Lung (tissue), 12 donors: ENCODE data around the gene NUFIP1. TPM values are rescaled to one million over a fixed set of nuclear protein-coding genes. Genes with fewer than 3 reads are reported as not detected.

Experiments
- ATAC-seq: fragments of 200-7000 bp; cut with Tn5 transposase; one replicate; pipeline ENCODE4 v1.9.1; 2020; ENCODE audit warnings: moderate number of reproducible peaks; ENCODE audit not compliant: insufficient read depth, low FRiP score
- DNase-seq, 3 donors: peaks; one replicate each; pipeline ENCODE4 v3.0.0-alpha.2; 2013 to 2017
- H3K27ac ChIP-seq, 2 donors: one replicate each; pipeline ENCODE4 v1.5.1; 2013; ENCODE audit warnings: mild to moderate bottlenecking in 2 of 2, moderate library complexity in 2 of 2, control low read depth in 1 of 2, inconsistent platforms in 1 of 2, low read depth in 1 of 2, low read length in 1 of 2
- H3K27me3 ChIP-seq, 3 donors: one replicate each; pipeline ENCODE4 v1.5.1; 2013; ENCODE audit warnings: low read length in 2 of 3; ENCODE audit not compliant: control insufficient read depth in 3 of 3, insufficient read depth in 3 of 3
- H3K36me3 ChIP-seq, 4 donors: one replicate each; pipeline ENCODE4 v1.5.1; 2013; ENCODE audit warnings: low read length in 4 of 4, mild to moderate bottlenecking in 1 of 4, moderate library complexity in 1 of 4; ENCODE audit not compliant: control insufficient read depth in 4 of 4, insufficient read depth in 4 of 4
- H3K4me1 ChIP-seq, 5 donors: one replicate each; pipeline ENCODE4 v1.5.1; 2013; ENCODE audit warnings: low read length in 5 of 5, mild to moderate bottlenecking in 2 of 5, moderate library complexity in 1 of 5; ENCODE audit not compliant: control insufficient read depth in 5 of 5, insufficient read depth in 5 of 5
- H3K4me3 ChIP-seq: one replicate; pipeline ENCODE4 v1.5.1; 2013; ENCODE audit warnings: mild to moderate bottlenecking, control low read depth, moderate library complexity
- H3K9ac ChIP-seq, 2 donors: one replicate each; pipeline ENCODE4 v1.5.1; 2013; ENCODE audit warnings: low read length in 2 of 2, control low read depth in 1 of 2; ENCODE audit not compliant: insufficient read depth in 1 of 2
- H3K9me3 ChIP-seq, 4 donors: one replicate each; pipeline ENCODE4 v1.5.1; 2013; ENCODE audit warnings: low read length in 3 of 4, mild to moderate bottlenecking in 1 of 4, moderate library complexity in 1 of 4; ENCODE audit not compliant: control insufficient read depth in 4 of 4, insufficient read depth in 3 of 4
- CTCF ChIP-seq: IDR thresholded peaks from 2 replicates; pipeline ENCODE4 v1.5.1; 2012; ENCODE audit warnings: mild to moderate bottlenecking; ENCODE audit errors: control extremely low read depth, extremely low read depth
- WGBS, 2 donors: extraction: QIAGEN DNeasy Blood & Tissue Kit; methylation state at CpG; one replicate each; pipeline ENCODE4 v1.1.7; 2013; 5-methylcytosine and 5-hydroxymethylcytosine counted together
- polyA plus RNA-seq, 2 donors: library from polyadenylated mRNA; stranded (reverse); fragments of 200-250 nt; gene quantifications; one replicate each; pipeline ENCODE4 v1.2.1, GENCODE V29; 2013
- total RNA-seq, 2 donors: library from RNA; depleted of rRNA in 1 of 2; stranded (reverse); fragments of >200 nt in 1 of 2; gene quantifications; one replicate each; pipeline ENCODE4 v1.2.1, GENCODE V29; 2014 to 2021
- donor health status: control.
- donor health status: control.
- donor health status: Bipolar disorder and iron deficiency.
- donor health status: healthy.
- donor health status: DM: yes; HTN: yes; CAD: no.

The NUFIP1 gene
- total and polyA plus RNA-seq, 4 donors, result 2.9 to 5.0 (median 3.5) TPM

DNA sequence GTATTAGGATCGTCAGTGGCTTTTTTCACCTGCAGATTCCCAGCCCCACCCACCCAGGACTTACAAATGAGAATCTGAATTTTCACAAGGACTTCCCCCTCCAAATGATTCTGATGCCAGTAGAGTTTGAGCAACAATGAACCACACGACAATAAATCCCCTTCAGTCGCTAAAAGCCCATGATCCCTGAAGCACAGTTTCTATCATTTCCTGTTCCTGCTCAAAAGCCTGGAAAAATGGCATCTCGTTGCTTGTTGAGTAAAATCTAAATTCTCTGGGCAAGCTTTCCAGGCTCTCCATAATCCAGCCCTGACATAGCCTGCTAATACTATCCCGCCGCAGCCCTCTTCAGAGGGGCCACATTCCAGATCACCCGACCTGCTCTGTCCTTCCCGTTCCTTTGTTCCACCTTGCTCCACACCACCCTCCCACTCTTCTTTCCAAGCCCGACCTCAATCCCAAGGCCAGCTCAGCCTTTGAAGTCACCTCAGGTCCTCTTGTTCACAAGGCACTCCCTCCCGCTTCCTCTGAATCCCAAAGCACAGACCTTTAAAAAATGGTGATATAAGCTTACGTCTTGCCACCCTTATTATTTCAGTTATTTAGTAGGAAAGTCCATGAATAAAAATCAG is 67.9 kb downstream of the NUFIP1 start:
- WGBS, 2 donors, result 77 to 80% methylated on average over 11 of the region's 11 CpGs
- H3K36me3 ChIP-seq, result no peaks in the 10 kb centered on the region
- peak overlapping the region; percentile 80 to 84 for H3K27ac ChIP-seq
- no peaks in the 10 kb centered on the region for H3K27me3 ChIP-seq
- no peak for ATAC-seq
- TF ChIP-seq CTCF, result no peak
- H3K9ac ChIP-seq, result no peak overlapping the region
- H3K4me3 ChIP-seq, result no peak overlapping the region
- no peak for DNase-seq
- peaks cover 3 to 15% (median 5%) of the 10 kb centered on the region in 5 donors for H3K4me1 ChIP-seq
- no peaks in the 10 kb centered on the region for H3K9me3 ChIP-seq

- no peak overlapping the region for H3K9ac ChIP-seq
- WGBS, 2 donors, result 95 to 97% methylated on average over 3 of the region's 3 CpGs
- H3K4me3 ChIP-seq, result no peak overlapping the region
- H3K9me3 ChIP-seq, result no peaks in the 10 kb centered on the region
- no peak for ATAC-seq
- no peaks in the 10 kb centered on the region for H3K36me3 ChIP-seq
- DNase-seq, result no peak
- no peaks in the 10 kb centered on the region for H3K27me3 ChIP-seq
- H3K4me1 ChIP-seq, result peaks cover 3 to 15% (median 5%) of the 10 kb centered on the region in 5 donors
- no peak for TF ChIP-seq CTCF
- H3K27ac ChIP-seq, result peak overlapping the region in 1 of 2 donors; percentile 32
Observed at GRCh38 chr13:44920013-44920412, 69.3 kb downstream of the NUFIP1 start.

DNA sequence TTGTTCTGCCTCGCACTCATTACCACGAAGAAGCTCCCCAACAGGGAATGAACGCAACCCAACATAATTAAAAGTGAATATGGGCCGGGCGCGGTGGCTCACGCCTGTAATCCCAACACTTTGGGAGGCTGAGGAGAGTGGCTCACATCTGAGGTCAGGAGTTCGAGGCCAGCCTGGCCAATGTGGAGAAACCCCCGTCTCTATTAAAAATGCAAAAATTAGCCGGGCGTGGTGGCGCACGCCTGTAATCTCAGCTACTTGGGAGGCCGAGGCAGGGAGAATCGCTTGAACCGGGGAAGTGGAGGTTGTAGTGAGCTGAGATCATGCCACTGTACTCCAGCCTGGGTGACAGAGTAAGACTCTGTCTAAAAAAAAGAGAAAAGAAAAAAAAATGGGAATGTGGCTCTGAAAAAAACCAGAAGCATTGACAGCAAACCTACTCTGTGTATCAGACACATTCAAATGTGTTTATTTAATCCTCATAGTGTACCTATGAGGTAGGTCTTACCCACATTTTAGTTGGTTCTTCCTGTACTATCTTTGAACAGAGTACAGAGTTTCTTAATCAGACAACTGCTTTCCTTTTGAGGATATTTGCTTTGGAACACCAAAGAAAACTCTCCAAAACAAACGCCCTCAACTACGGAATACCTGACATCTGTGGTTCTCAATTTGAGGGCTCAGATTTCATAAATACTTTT is 70.0 kb downstream of the NUFIP1 start:
- peak overlapping the region; percentile 91 to 93 for H3K27ac ChIP-seq
- DNase-seq, result no peak
- H3K4me1 ChIP-seq, result peaks cover 3 to 15% (median 5%) of the 10 kb centered on the region in 5 donors
- ATAC-seq, result no peak
- H3K27me3 ChIP-seq, result no peaks in the 10 kb centered on the region
- peak overlapping the region in 1 of 2 donors; percentile 97 for H3K9ac ChIP-seq
- TF ChIP-seq CTCF, result no peak
- no peaks in the 10 kb centered on the region for H3K9me3 ChIP-seq
- H3K36me3 ChIP-seq, result no peaks in the 10 kb centered on the region
- WGBS, 2 donors, result 92 to 96% methylated on average over 18 of the region's 18 CpGs
- H3K4me3 ChIP-seq, result no peak overlapping the region
